ENCODE measurements around the gene MPRIP.
"Not testable (repeated sequence)": the region's sequence is repeated elsewhere in the genome, so short reads cannot be mapped to it uniquely, and the experiment has no call there.

Gene MPRIP

GRCh38 chr17:17042384-17042736 is at the start of gene MPRIP:
Gene MPRIP (plus strand): TSS chr17:17042457. CDS start chr17:17042849, 392 bp downstream.
- DNase-seq (ENCODE audit: low read depth): no peak
- peak within 1 kb of the TSS; percentile 89 for H3K4me3 ChIP-seq (ENCODE audit: low read length)
- no peak for TF ChIP-seq CTCF (conservative IDR thresholded peaks at IDR 0.05; ENCODE audit: low read length)

- H3K4me3 ChIP-seq (ENCODE audit: low read length): no peak overlapping the region
- peak; percentile 81 for DNase-seq (ENCODE audit: low read depth)
- TF ChIP-seq CTCF (conservative IDR thresholded peaks at IDR 0.05; ENCODE audit: low read length): no peak
Measured at GRCh38 chr17:16994631-16995030, 47.6 kb upstream of the MPRIP start.

- H3K4me3 ChIP-seq (ENCODE audit: low read length): no peak overlapping the region
- no peak for TF ChIP-seq CTCF (conservative IDR thresholded peaks at IDR 0.05; ENCODE audit: low read length)
- no peak for DNase-seq (ENCODE audit: low read depth)
Measured at GRCh38 chr17:16995930-16996329, 46.3 kb upstream of the MPRIP start.

- H3K4me3 ChIP-seq (ENCODE audit: low read length); DNase-seq (ENCODE audit: low read depth): not testable (repeated sequence)
Measured at GRCh38 chr17:16996726-16997125, 45.5 kb upstream of the MPRIP start.

- TF ChIP-seq CTCF (conservative IDR thresholded peaks at IDR 0.05; ENCODE audit: low read length): no peak
- DNase-seq (ENCODE audit: low read depth): no peak
- no peak overlapping the region for H3K4me3 ChIP-seq (ENCODE audit: low read length)
Measured at GRCh38 chr17:16997514-16998429, 44.5 kb upstream of the MPRIP start.

GRCh38 chr17:16999931-17000625 is 42.2 kb upstream of the MPRIP start:
- H3K4me3 ChIP-seq (ENCODE audit: low read length): no peak overlapping the region

More at GRCh38 chr17:16999931-17000625, 42.2 kb upstream of the MPRIP start:
- TF ChIP-seq CTCF (conservative IDR thresholded peaks at IDR 0.05; ENCODE audit: low read length): no peak
- no peak for DNase-seq (ENCODE audit: low read depth)

All from AG10803 (cell line).